ENCODE data around the gene DAP. TPM values are rescaled to one million over a fixed set of nuclear protein-coding genes. Genes with fewer than 3 reads are reported as not detected.

Gene DAP
- total RNA-seq, 1 experiment from 2014 or later: 138 TPM

DNA sequence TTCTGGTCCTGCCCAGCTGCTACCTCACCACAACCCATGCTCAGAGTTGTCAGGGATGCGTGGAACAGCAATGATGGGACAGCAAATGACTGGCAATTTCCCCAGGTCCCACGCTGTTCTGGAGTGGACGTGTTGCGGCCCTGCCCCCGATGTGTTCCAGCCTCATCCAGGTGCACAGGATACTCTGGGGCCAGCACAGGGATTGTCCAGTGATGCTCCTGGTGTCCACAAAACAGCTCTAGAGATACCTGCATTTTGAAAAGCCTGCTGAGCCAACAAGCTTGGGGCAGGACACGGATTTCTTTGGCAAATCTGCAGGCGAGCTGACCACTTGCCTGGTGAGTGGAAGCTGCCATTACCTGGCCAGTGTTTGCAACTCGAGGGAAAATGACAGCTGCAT is 108.4 kb downstream of the DAP start:
- Mint-ChIP-seq H3K9me3 (ENCODE audit: low read depth, unreplicated experiment) (no peaks in the 10 kb centered on the region), H3K36me3 (ENCODE audit: insufficient read depth, unreplicated experiment) (no peaks in the 10 kb centered on the region), H3K27me3 (ENCODE audit: unreplicated experiment) (no peaks in the 10 kb centered on the region), H3K27ac (ENCODE audit: unreplicated experiment) (no peak overlapping the region), H3K4me3 (ENCODE audit: low read depth, unreplicated experiment) (no peak overlapping the region), H3K4me1 (ENCODE audit: low read depth, unreplicated experiment) (no peaks in the 10 kb centered on the region)
- CTCF ChIA-PET: no interaction called here
- DNase-seq: no peak
- intact Hi-C loops (cut with micrococcal nuclease; ENCODE audit: unreplicated experiment): no loop called here
- no TSS peak for BruUV-seq (replicated peaks)
- TF ChIP-seq, protein P1, sequence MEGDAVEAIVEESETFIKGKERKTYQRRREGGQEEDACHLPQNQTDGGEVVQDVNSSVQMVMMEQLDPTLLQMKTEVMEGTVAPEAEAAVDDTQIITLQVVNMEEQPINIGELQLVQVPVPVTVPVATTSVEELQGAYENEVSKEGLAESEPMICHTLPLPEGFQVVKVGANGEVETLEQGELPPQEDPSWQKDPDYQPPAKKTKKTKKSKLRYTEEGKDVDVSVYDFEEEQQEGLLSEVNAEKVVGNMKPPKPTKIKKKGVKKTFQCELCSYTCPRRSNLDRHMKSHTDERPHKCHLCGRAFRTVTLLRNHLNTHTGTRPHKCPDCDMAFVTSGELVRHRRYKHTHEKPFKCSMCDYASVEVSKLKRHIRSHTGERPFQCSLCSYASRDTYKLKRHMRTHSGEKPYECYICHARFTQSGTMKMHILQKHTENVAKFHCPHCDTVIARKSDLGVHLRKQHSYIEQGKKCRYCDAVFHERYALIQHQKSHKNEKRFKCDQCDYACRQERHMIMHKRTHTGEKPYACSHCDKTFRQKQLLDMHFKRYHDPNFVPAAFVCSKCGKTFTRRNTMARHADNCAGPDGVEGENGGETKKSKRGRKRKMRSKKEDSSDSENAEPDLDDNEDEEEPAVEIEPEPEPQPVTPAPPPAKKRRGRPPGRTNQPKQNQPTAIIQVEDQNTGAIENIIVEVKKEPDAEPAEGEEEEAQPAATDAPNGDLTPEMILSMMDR (IDR thresholded peaks at IDR 0.05; ENCODE audit: unreplicated experiment): no peak

DNA sequence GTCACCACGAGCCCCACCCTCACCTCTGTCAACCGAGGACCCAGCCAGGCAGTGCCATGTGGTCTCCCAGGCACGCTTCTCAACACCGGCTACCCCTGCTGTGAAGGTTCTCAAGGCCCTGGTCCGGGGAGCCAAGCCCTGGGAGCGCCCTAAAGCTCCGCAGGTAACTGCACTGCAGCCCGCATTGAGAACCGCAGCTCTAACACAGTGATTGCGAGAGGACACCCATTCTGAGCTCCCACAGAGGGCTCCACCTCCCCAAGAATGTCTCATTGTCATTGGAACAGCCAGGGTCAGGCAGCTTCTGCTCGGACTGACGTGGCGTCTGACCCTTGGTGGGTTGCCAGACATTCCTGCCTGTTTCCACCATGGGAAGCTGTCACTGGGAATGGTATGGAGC is 108.9 kb downstream of the DAP start:
- no peak for DNase-seq
- no peaks in the 10 kb centered on the region for H3K9me3 Mint-ChIP-seq (ENCODE audit: low read depth, unreplicated experiment)
- CTCF ChIA-PET: no interaction called here
- no peaks in the 10 kb centered on the region for H3K4me1 Mint-ChIP-seq (ENCODE audit: low read depth, unreplicated experiment)
- TF ChIP-seq, protein P1 (IDR thresholded peaks at IDR 0.05; ENCODE audit: unreplicated experiment): no peak
- no TSS peak for BruUV-seq (replicated peaks)
- no peaks in the 10 kb centered on the region for H3K27me3 Mint-ChIP-seq (ENCODE audit: unreplicated experiment)
- intact Hi-C loops (cut with micrococcal nuclease; ENCODE audit: unreplicated experiment): no loop called here
- H3K27ac Mint-ChIP-seq (ENCODE audit: unreplicated experiment): no peak overlapping the region
- H3K36me3 Mint-ChIP-seq (ENCODE audit: insufficient read depth, unreplicated experiment): no peaks in the 10 kb centered on the region
- H3K4me3 Mint-ChIP-seq (ENCODE audit: low read depth, unreplicated experiment): no peak overlapping the region

DNA sequence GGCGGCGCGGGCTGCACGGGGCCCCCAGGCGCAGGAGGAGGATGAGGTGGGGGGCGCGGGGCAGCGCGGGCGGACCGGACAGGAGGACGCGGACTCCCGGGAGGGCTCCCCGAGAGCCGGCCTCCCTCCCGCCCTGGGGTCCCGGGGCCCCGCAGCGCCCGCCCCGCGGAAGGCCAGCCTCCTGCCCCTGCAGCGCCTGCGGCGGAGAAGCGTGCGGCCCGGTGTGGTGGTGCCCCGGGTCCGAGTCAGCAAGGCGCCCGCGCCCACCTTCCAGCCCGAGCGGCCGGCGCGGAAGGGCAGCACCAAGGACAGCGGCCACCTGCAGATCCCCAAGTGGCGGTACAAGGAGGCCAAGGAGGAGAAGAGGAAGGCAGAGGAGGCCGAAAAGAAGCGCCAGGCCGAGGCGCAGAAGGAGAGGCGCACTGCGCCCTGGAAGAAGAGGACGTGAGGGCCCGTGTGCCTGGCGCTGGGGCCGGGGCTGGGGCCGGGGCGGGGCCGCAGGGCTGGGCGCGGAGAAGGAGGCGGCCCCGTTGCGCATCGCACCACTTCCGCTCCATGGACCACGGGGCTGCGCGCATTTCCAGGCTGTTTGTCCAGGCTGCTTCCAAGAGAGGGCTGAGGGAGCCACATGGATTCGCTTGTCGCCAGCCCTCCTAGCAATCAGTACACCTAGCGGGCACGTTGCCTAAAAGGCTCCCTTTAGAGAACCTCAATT is 111.2 kb downstream of the DAP start:
- no peak overlapping the region for H3K4me3 Mint-ChIP-seq (ENCODE audit: low read depth, unreplicated experiment)

DNA sequence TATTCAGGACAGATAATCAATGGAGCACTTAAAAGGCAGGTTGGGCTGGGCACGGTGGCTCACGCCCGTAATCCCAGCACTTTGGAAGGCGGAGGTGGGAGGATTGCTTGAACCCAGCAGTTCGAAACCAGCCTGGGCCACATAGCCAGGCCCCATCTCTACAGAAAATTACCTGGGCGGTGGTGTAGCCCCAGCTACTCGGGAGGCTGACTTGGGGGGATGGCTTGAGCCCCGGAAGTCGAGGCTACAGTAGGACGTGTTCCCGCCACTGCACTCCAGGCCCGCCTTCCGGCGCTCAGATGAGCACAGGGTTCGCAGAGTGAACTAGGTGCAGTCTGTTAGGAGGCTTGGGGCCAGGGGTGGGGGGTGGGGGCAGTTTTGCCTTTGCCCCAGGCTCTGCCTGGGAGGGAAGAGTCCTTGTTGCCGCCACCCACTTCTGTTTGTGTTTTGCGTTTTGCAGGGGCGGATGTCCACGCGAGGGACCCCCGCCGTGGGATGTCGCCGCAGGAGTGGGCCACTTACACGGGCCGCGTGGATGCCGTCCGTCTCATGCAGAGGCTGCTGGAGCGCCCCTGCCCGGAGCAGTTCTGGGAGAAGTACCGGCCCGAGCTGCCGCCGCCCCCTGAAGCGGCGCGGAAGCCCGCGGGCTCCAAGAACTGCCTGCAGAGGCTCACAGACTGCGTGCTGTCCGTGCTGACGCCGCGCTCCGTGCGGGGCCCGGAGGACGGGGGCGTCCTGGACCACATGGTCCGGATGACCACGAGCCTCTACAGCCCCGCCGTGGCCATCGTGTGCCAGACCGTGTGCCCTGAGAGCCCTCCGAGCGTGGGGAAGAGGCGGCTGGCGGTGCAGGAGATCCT is 112.0 kb downstream of the DAP start:
- no peak for DNase-seq
- intact Hi-C loops (cut with micrococcal nuclease; ENCODE audit: unreplicated experiment): no loop called here
- no TSS peak for BruUV-seq (replicated peaks)
- CTCF ChIA-PET: no interaction called here
- no peak overlapping the region for H3K27ac Mint-ChIP-seq (ENCODE audit: unreplicated experiment)
- no peak overlapping the region for H3K4me3 Mint-ChIP-seq (ENCODE audit: low read depth, unreplicated experiment)
- no peaks in the 10 kb centered on the region for H3K4me1 Mint-ChIP-seq (ENCODE audit: low read depth, unreplicated experiment)
- H3K27me3 Mint-ChIP-seq (ENCODE audit: unreplicated experiment): no peaks in the 10 kb centered on the region
- H3K9me3 Mint-ChIP-seq (ENCODE audit: low read depth, unreplicated experiment): no peaks in the 10 kb centered on the region
- TF ChIP-seq, protein P1 (IDR thresholded peaks at IDR 0.05; ENCODE audit: unreplicated experiment): no peak
- no peaks in the 10 kb centered on the region for H3K36me3 Mint-ChIP-seq (ENCODE audit: insufficient read depth, unreplicated experiment)

More for the DNA sequence above, 111.2 kb downstream of the DAP start:
- no peak for DNase-seq
- BruUV-seq (replicated peaks): no TSS peak
- no peaks in the 10 kb centered on the region for H3K27me3 Mint-ChIP-seq (ENCODE audit: unreplicated experiment)
- CTCF ChIA-PET: no interaction called here
- intact Hi-C loops (cut with micrococcal nuclease; ENCODE audit: unreplicated experiment): no loop called here
- TF ChIP-seq, protein P1 (IDR thresholded peaks at IDR 0.05; ENCODE audit: unreplicated experiment): no peak
- H3K9me3 Mint-ChIP-seq (ENCODE audit: low read depth, unreplicated experiment): no peaks in the 10 kb centered on the region
- H3K27ac Mint-ChIP-seq (ENCODE audit: unreplicated experiment): no peak overlapping the region
- no peaks in the 10 kb centered on the region for H3K36me3 Mint-ChIP-seq (ENCODE audit: insufficient read depth, unreplicated experiment)
- H3K4me1 Mint-ChIP-seq (ENCODE audit: low read depth, unreplicated experiment): no peaks in the 10 kb centered on the region

All from Calu3 (cell line).